NCI-H69 (cell line): Measurements from ENCODE around the gene CASP3.
A peak's percentile ranks its signal among the peaks of the same experiment; 100 is the strongest.

Experiments
- DNase-seq: peaks from one replicate; lab custom pipeline; 2025; lab: John Stamatoyannopoulos, UW

Gene CASP3

GRCh38 chr4:184649026-184649970 is at the start of gene CASP3, which contains the start of gene PRIMPOL:
CASP3 (minus strand) TSS chr4:184649447; CDS start chr4:184638453, 10,994 bp downstream.
PRIMPOL (plus strand) TSS chr4:184649738; CDS start chr4:184657141, 7,403 bp downstream.
- DNase-seq = peak; percentile 92

- DNase-seq = no peak
Observed at GRCh38 chr4:184697956-184698355, 48.7 kb upstream of the CASP3 start.

GRCh38 chr4:184695178-184695896 is 46.1 kb upstream of the CASP3 start:
- no peak for DNase-seq

GRCh38 chr4:184694412-184694956 is 45.2 kb upstream of the CASP3 start:
- no peak for DNase-seq

GRCh38 chr4:184693056-184693455 is 43.8 kb upstream of the CASP3 start:
- DNase-seq = no peak

GRCh38 chr4:184689681-184690080 is 40.4 kb upstream of the CASP3 start:
- no peak for DNase-seq

GRCh38 chr4:184688447-184688846 is 39.2 kb upstream of the CASP3 start:
- peak; percentile 74 for DNase-seq

- no peak for DNase-seq
Observed at GRCh38 chr4:184688005-184688404, 38.8 kb upstream of the CASP3 start.

- no peak for DNase-seq
Observed at GRCh38 chr4:184684491-184685189, 35.4 kb upstream of the CASP3 start.

- DNase-seq = no peak
Observed at GRCh38 chr4:184681916-184682315, 32.7 kb upstream of the CASP3 start.

GRCh38 chr4:184680698-184681097 is 31.5 kb upstream of the CASP3 start:
- no peak for DNase-seq

- no peak for DNase-seq
Observed at GRCh38 chr4:184675821-184676492, 26.7 kb upstream of the CASP3 start.

GRCh38 chr4:184675018-184675417 is 25.8 kb upstream of the CASP3 start:
- no peak for DNase-seq

GRCh38 chr4:184674011-184674410 is 24.8 kb upstream of the CASP3 start:
- DNase-seq = no peak

GRCh38 chr4:184672741-184673140 is 23.5 kb upstream of the CASP3 start:
- no peak for DNase-seq

- DNase-seq = no peak
Observed at GRCh38 chr4:184671101-184671500, 21.9 kb upstream of the CASP3 start.

GRCh38 chr4:184669251-184669650 is 20.0 kb upstream of the CASP3 start:
- peak; percentile 1 for DNase-seq

GRCh38 chr4:184668511-184669114 is 19.4 kb upstream of the CASP3 start:
- no peak for DNase-seq

- DNase-seq = no peak
Observed at GRCh38 chr4:184668096-184668495, 18.8 kb upstream of the CASP3 start.

- DNase-seq = no peak
Observed at GRCh38 chr4:184666670-184667069, 17.4 kb upstream of the CASP3 start.
